Large intestine (tissue), 3 donors: ENCODE data around the gene SPOP. TPM values are rescaled to one million over a fixed set of nuclear protein-coding genes. Genes with fewer than 3 reads are reported as not detected.
A peak's percentile ranks its signal among the peaks of the same experiment; 100 is the strongest.
"Not testable (repeated sequence)": the region's sequence is repeated elsewhere in the genome, so short reads cannot be mapped to it uniquely, and the experiment has no call there.

Source experiments
- DNase-seq, 2 donors: peaks; one replicate each; pipeline versions ENCODE4 v3.0.0 to v3.0.0-alpha.2; 2013
- H3K27ac ChIP-seq: one replicate; pipeline ENCODE4 v1.5.1; 2013; ENCODE audit warnings: low read length
- H3K27me3 ChIP-seq: 2 replicates; pipeline ENCODE4 v1.6.1; 2013; ENCODE audit warnings: low read length; ENCODE audit not compliant: control insufficient read depth, insufficient read depth
- H3K36me3 ChIP-seq: 2 replicates; pipeline ENCODE4 v1.6.1; 2013; ENCODE audit warnings: low read length; ENCODE audit not compliant: control insufficient read depth, insufficient read depth
- H3K4me1 ChIP-seq: one replicate; pipeline ENCODE4 v1.6.1; 2013; ENCODE audit warnings: low read length; ENCODE audit not compliant: control insufficient read depth, insufficient read depth
- H3K4me3 ChIP-seq: one replicate; pipeline ENCODE4 v1.5.1; 2013; ENCODE audit warnings: low read length
- H3K9me3 ChIP-seq: one replicate; pipeline ENCODE4 v1.6.1; 2013; ENCODE audit warnings: mild to moderate bottlenecking, low read depth, low read length, moderate library complexity; ENCODE audit not compliant: control insufficient read depth
- WGBS: methylation state at CpG from one replicate; pipeline ENCODE4 v1.1.5; 2013; ENCODE audit warnings: low lambda C conversion rate; ENCODE audit not compliant: insufficient coverage; 5-methylcytosine and 5-hydroxymethylcytosine counted together
- polyA plus RNA-seq: library from polyadenylated mRNA; unstranded; fragments of 120-200 nt; gene quantifications from one replicate; pipeline ENCODE4 v1.2.1, GENCODE V29; 2013

The SPOP gene
- polyA plus RNA-seq, 1 donor: 54.3 TPM

GRCh38 chr17:49681106-49681979, 3.4 kb upstream of the SPOP start:
- no peak overlapping the region for H3K27ac ChIP-seq
- 65% methylated on average over 4 of the region's 9 CpGs for WGBS
- DNase-seq: no peak

GRCh38 chr17:49680314-49680713, 2.4 kb upstream of the SPOP start:
- Histone ChIP-seq H3K27me3 (peaks cover 4% of the 10 kb centered on the region), H3K4me1 (peaks cover 8% of the 10 kb centered on the region), H3K4me3 (no peak overlapping the region), H3K9me3 (peaks cover 5% of the 10 kb centered on the region), H3K36me3 (no peaks in the 10 kb centered on the region), H3K27ac (no peak overlapping the region)
- DNase-seq: no peak
- no CpG with 5 or more reads among the region's 6 CpGs for WGBS

More at GRCh38 chr17:49681106-49681979, 3.4 kb upstream of the SPOP start:
- peaks cover 5% of the 10 kb centered on the region for H3K4me1 ChIP-seq
- H3K36me3 ChIP-seq: no peaks in the 10 kb centered on the region
- H3K27me3 ChIP-seq: peaks cover 4% of the 10 kb centered on the region
- no peak overlapping the region for H3K4me3 ChIP-seq
- peaks cover 5% of the 10 kb centered on the region for H3K9me3 ChIP-seq

GRCh38 chr17:49677134-49677932, 564 bp downstream of the SPOP start:
- H3K27ac ChIP-seq: peak overlapping the region; percentile 94
- peaks cover 8% of the 10 kb centered on the region for H3K4me1 ChIP-seq
- DNase-seq: peak; percentile 94 to 98
- H3K4me3 ChIP-seq: peak overlapping the region; percentile 86
- H3K9me3 ChIP-seq: peaks cover 5% of the 10 kb centered on the region
- H3K27me3 ChIP-seq: no peaks in the 10 kb centered on the region
- WGBS: 0% methylated on average over 1 of the region's 34 CpGs
- peaks cover 6% of the 10 kb centered on the region for H3K36me3 ChIP-seq

- DNase-seq: peak in 1 of 2 donors; percentile 18
- WGBS: 26% methylated on average over 3 of the region's 5 CpGs
- Histone ChIP-seq H3K4me1 (peaks cover 8% of the 10 kb centered on the region), H3K9me3 (peaks cover 5% of the 10 kb centered on the region), H3K27ac (no peak overlapping the region), H3K4me3 (peak overlapping the region; percentile 86), H3K36me3 (peaks cover 6% of the 10 kb centered on the region), H3K27me3 (no peaks in the 10 kb centered on the region)
Observed at GRCh38 chr17:49676276-49676868, 1.5 kb downstream of the SPOP start.

- Histone ChIP-seq H3K9me3 (peaks cover 5% of the 10 kb centered on the region), H3K27ac (no peak overlapping the region), H3K27me3 (no peaks in the 10 kb centered on the region), H3K4me3 (no peak overlapping the region), H3K4me1 (peaks cover 8% of the 10 kb centered on the region), H3K36me3 (peaks cover 9% of the 10 kb centered on the region)
- DNase-seq: no peak
Observed at GRCh38 chr17:49674507-49674906, 3.4 kb downstream of the SPOP start.

- not testable (repeated sequence) for H3K4me1 ChIP-seq, H3K27ac ChIP-seq
Observed at GRCh38 chr17:49673679-49674078, 4.2 kb downstream of the SPOP start.

GRCh38 chr17:49670641-49671040, 7.3 kb downstream of the SPOP start:
- Histone ChIP-seq H3K4me1 (no peaks in the 10 kb centered on the region), H3K27ac (no peak overlapping the region), H3K4me3 (no peak overlapping the region), H3K9me3 (no peaks in the 10 kb centered on the region), H3K27me3 (no peaks in the 10 kb centered on the region), H3K36me3 (peaks cover 15% of the 10 kb centered on the region)
- 90% methylated on average over 2 of the region's 4 CpGs for WGBS
- DNase-seq: no peak

More at GRCh38 chr17:49673679-49674078, 4.2 kb downstream of the SPOP start:
- not testable (repeated sequence) for H3K4me3 ChIP-seq, H3K36me3 ChIP-seq, H3K9me3 ChIP-seq, DNase-seq, H3K27me3 ChIP-seq
- 100% methylated on average over 2 of the region's 6 CpGs for WGBS

- Histone ChIP-seq H3K27me3 (no peaks in the 10 kb centered on the region), H3K36me3 (peaks cover 14% of the 10 kb centered on the region), H3K4me1 (no peaks in the 10 kb centered on the region), H3K9me3 (no peaks in the 10 kb centered on the region), H3K4me3 (no peak overlapping the region), H3K27ac (no peak overlapping the region)
- WGBS: 100% methylated on average over 1 of the region's 1 CpG
- DNase-seq: no peak
Observed at GRCh38 chr17:49670002-49670401, 7.9 kb downstream of the SPOP start.

- Histone ChIP-seq H3K4me1 (no peaks in the 10 kb centered on the region), H3K36me3 (peaks cover 21% of the 10 kb centered on the region), H3K9me3 (no peaks in the 10 kb centered on the region), H3K27me3 (no peaks in the 10 kb centered on the region), H3K27ac (no peak overlapping the region), H3K4me3 (no peak overlapping the region)
- WGBS: 83% methylated on average over 1 of the region's 2 CpGs
- DNase-seq: no peak
Observed at GRCh38 chr17:49667854-49668253, 10.0 kb downstream of the SPOP start.

- Histone ChIP-seq H3K4me1 (no peaks in the 10 kb centered on the region), H3K36me3 (peaks cover 15% of the 10 kb centered on the region), H3K9me3 (no peaks in the 10 kb centered on the region), H3K27me3 (no peaks in the 10 kb centered on the region), H3K27ac (no peak overlapping the region), H3K4me3 (no peak overlapping the region)
- 100% methylated on average over 2 of the region's 3 CpGs for WGBS
- DNase-seq: no peak
Observed at GRCh38 chr17:49664706-49665211, 13.1 kb downstream of the SPOP start.
